Large intestine (tissue), 3 donors: Measurements from ENCODE around the gene THAP7. TPM values are rescaled to one million over a fixed set of nuclear protein-coding genes. Genes with fewer than 3 reads are reported as not detected.

Source experiments
- DNase-seq, 2 donors: peaks; one replicate each; pipeline versions ENCODE4 v3.0.0 to v3.0.0-alpha.2; 2013
- H3K27ac ChIP-seq: one replicate; pipeline ENCODE4 v1.5.1; 2013; ENCODE audit warnings: low read length
- H3K27me3 ChIP-seq: 2 replicates; pipeline ENCODE4 v1.6.1; 2013; ENCODE audit warnings: low read length; ENCODE audit not compliant: control insufficient read depth, insufficient read depth
- H3K36me3 ChIP-seq: 2 replicates; pipeline ENCODE4 v1.6.1; 2013; ENCODE audit warnings: low read length; ENCODE audit not compliant: control insufficient read depth, insufficient read depth
- H3K4me1 ChIP-seq: one replicate; pipeline ENCODE4 v1.6.1; 2013; ENCODE audit warnings: low read length; ENCODE audit not compliant: control insufficient read depth, insufficient read depth
- H3K4me3 ChIP-seq: one replicate; pipeline ENCODE4 v1.5.1; 2013; ENCODE audit warnings: low read length
- H3K9me3 ChIP-seq: one replicate; pipeline ENCODE4 v1.6.1; 2013; ENCODE audit warnings: mild to moderate bottlenecking, low read depth, low read length, moderate library complexity; ENCODE audit not compliant: control insufficient read depth
- WGBS: methylation state at CpG from one replicate; pipeline ENCODE4 v1.1.5; 2013; ENCODE audit warnings: low lambda C conversion rate; ENCODE audit not compliant: insufficient coverage; 5-methylcytosine and 5-hydroxymethylcytosine counted together
- polyA plus RNA-seq: library from polyadenylated mRNA; unstranded; fragments of 120-200 nt; gene quantifications from one replicate; pipeline ENCODE4 v1.2.1, GENCODE V29; 2013

THAP7 gene
- polyA plus RNA-seq, 1 donor: 27.0 TPM

DNA sequence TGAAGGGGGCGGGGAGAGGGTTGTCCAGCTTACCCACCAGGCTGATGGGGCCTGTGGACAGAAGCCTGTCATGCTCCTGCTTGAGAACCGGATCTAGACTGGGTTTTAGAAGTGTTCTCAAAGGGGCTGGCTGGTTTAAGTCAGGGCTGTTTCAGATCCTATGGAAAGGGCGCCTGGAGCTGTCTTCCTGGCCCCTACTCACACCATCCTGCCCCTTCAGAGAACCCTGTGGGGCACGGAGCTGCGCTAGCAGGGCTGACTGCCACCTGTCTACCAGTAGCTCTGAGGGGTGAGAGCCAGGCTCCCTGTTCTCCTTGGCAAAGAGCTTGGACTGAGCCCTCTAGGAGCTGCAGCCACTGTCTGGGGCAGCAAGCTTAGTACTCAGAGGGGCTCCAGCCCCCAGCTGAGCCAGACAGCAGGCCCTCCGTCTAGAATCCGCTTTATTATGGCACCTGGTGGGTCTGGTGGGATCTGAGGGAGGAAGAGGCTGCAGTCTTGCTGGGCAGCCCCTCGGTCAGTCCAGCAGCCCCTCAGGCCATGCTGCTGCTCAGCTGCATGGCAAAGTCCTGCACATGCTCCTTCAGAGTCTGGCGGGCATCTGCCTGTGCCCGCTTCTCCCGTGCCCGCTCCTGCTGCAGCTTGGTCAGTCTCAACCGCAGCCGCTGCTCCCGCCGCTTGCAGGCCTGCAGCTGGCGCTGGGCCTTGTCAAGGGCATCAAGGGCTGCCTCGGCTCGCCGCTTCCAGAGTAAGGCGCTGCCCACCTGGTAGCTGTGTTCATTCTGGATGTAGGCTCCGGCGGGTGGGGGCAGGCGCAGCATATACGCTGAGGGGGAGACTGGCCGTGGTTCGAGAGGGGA lies 2.3 kb downstream of the THAP7 start:
- H3K36me3 ChIP-seq: peaks cover 53% of the 10 kb centered on the region
- no peaks in the 10 kb centered on the region for H3K27me3 ChIP-seq
- no peaks in the 10 kb centered on the region for H3K9me3 ChIP-seq
- DNase-seq: no peak
- no peak overlapping the region for H3K4me3 ChIP-seq
- no CpG with 5 or more reads among the region's 27 CpGs for WGBS
- H3K27ac ChIP-seq: no peak overlapping the region
- H3K4me1 ChIP-seq: peaks cover 20% of the 10 kb centered on the region

DNA sequence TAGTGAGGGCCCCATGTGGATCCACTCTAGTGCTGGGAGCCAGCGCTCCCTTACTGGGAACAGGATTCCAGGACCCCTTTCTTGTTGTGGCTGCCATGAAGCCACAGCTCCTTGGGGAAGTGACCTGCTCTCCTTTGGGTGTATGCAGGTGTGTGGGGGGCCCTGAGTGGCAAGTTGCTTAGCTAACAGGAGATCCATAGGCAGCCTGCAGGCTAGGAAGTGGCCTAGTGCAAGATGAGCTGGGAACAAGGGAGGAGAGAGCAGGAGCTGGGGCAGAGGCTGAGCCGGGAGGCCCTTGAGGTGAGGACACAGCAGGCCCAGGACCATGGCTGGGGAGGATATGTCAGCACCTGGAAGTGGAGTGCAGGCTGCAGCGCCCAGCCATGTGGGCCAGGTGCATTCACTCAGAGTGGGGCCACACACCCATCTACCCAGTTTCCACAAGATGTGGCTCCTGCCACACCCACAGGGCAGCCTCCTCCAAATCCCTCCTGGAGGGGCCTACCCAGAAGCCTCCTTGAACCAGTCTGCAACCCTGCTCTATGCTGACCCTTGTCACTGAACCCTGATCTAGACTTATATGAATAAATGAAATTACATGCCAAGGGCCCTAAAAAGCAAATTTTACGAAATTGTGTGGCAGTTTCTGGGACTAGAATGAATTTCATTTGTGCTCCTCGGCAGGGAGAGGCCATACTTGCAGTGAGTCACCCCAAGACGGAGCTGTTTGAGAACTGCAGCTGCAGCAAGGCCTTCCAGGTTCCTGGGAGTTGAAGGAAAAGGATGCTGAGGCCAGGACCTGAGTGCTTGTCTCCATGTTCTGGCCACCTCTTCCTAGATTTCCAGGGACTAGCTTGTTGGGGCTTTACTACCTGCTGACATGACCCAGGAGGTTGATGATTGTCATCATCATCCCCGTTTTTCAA lies 3.2 kb downstream of the THAP7 start:
- no peak overlapping the region for H3K4me3 ChIP-seq
- no peaks in the 10 kb centered on the region for H3K27me3 ChIP-seq
- H3K36me3 ChIP-seq: peaks cover 58% of the 10 kb centered on the region
- no peak overlapping the region for H3K27ac ChIP-seq
- WGBS: no CpG with 5 or more reads among the region's 7 CpGs
- peaks cover 18% of the 10 kb centered on the region for H3K4me1 ChIP-seq
- DNase-seq: no peak
- H3K9me3 ChIP-seq: no peaks in the 10 kb centered on the region

DNA sequence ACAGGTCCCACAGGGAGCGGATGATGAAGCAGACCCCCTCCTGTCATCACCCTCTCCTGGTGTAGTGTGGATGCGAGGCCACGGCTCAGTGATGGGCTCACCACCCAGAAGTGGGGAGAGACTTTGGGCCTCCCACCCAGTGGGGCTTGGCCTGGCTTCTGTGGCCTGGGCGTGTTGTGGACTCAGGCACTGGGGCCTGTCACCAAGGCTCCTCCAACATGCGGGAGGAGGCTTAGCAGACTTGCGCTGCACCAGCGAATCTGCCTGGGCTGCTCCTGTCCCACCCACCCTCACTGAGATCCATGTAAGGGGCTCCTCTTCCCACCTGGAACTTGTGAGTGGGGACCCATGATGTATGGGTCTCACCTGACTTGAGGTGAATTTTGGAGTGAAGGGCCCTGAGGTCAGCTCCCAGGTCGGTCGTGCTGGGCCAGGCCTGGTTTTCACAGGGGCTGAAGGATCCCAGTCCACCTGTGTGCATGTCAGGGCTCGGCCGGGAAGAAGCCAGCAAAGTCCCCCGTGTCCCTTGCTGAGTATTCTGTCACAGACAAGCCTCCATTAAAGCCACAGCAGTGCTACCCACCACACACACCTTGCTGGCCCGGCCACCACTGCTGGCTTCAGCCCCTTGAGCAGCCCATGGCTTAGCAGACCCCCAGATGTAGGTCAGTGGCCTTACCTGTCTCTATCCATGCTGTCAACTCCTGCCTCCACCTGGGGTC lies 4.2 kb downstream of the THAP7 start:
- WGBS: no CpG with 5 or more reads among the region's 13 CpGs
- H3K4me3 ChIP-seq: no peak overlapping the region
- H3K9me3 ChIP-seq: no peaks in the 10 kb centered on the region
- DNase-seq: no peak
- peaks cover 65% of the 10 kb centered on the region for H3K36me3 ChIP-seq
- H3K27me3 ChIP-seq: no peaks in the 10 kb centered on the region
- no peak overlapping the region for H3K27ac ChIP-seq
- H3K4me1 ChIP-seq: peaks cover 11% of the 10 kb centered on the region

DNA sequence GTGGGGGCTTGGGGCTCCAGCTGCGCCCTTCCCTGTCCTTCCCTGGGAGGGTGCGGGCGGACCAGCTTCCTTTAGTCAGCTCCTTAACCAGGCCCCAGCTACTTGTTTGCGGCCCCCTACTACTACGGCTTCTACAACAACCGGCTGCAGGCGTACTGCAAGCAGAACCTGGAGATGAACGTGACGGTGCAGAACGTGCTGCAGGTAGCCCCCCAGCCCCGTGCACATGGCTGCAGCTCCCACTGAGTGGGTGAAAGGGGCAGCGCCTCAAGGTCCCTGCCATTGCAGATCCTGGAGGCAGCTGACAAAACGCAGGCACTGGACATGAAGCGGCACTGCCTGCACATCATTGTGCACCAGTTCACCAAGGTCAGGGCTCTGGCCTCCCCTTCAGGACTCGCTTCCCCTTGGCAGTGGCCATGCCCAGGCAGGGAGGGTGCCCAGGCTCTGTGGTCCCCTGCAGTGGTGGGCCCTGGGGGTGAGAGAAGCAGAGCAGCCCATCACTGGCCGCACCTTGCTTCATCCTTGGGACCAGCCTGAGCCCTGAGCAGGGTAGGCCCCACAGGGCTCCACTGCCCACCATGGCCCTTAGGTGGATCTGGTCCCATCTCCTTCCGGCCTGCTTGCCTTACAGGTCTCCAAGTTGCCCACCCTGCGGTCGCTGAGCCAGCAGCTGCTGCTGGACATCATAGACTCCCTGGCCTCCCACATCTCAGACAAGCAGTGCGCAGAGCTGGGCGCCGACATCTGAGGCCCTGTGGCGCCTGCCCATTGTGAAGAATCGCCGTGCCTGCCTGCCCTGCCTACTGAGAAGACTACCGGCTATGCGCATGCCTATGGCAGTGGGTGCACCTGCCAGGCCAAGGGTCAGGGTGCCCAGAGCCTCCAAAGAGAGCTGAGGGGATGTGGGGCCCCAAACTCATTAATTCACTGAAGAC lies 5.1 kb downstream of the THAP7 start:
- H3K36me3 ChIP-seq: peaks cover 73% of the 10 kb centered on the region
- H3K9me3 ChIP-seq: no peaks in the 10 kb centered on the region
- DNase-seq: no peak
- no CpG with 5 or more reads among the region's 27 CpGs for WGBS
- H3K4me3 ChIP-seq: no peak overlapping the region
- peaks cover 11% of the 10 kb centered on the region for H3K4me1 ChIP-seq
- no peak overlapping the region for H3K27ac ChIP-seq
- no peaks in the 10 kb centered on the region for H3K27me3 ChIP-seq

DNA sequence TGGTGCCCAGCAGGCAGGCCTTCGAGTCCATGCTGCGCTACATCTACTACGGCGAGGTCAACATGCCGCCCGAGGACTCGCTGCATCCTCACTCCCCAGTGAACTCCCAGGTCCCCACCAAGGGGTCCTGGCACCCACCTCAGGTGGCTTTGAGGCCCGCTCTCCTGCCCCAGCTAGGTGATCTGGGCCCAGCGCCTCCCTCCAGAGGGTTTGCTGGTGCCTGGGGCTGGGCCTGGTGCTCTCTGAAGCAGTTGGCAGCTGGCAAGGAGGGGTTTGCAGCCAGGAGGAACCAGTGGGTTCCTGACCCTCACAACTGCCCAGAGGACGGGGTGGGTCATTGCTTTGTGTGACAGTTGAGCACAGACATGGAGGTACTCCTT lies 5.9 kb downstream of the THAP7 start:
- H3K4me1 ChIP-seq: peaks cover 11% of the 10 kb centered on the region
- no peak overlapping the region for H3K27ac ChIP-seq
- no peak overlapping the region for H3K4me3 ChIP-seq
- H3K9me3 ChIP-seq: no peaks in the 10 kb centered on the region
- H3K27me3 ChIP-seq: no peaks in the 10 kb centered on the region
- peaks cover 81% of the 10 kb centered on the region for H3K36me3 ChIP-seq
- no CpG with 5 or more reads among the region's 10 CpGs for WGBS
- no peak for DNase-seq

DNA sequence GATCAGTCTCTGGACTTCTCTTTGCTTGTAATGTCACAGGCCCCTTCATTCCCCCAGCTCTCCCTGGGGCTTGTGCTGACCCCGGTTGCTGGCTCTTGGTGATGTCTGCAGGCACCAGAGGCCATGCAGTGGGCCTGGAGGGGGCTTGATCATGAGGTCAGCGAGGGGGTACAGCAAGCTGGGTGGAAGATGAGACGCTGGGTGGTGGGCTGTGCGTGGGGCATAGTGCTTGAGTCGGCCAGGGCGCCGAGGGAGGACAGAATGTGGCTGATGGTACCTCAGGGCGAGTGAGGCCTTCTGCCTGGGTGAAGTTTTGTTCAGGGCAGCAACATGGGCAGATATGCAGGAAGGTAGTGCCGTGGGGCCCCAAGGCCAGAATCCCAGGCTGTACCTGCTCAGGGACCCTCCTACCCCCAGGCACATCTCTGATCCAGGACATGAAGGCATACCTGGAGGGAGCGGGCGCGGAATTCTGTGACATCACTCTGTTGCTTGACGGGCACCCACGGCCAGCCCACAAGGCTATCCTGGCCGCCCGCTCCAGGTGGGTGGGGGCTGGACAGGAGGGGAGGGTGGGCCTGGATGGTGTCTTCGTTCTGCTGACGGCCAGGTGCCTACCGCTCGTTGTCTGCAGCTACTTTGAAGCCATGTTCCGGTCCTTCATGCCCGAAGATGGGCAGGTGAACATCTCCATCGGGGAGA lies 6.4 kb downstream of the THAP7 start:
- H3K9me3 ChIP-seq: no peaks in the 10 kb centered on the region
- H3K36me3 ChIP-seq: peaks cover 86% of the 10 kb centered on the region
- H3K4me3 ChIP-seq: no peak overlapping the region
- H3K27me3 ChIP-seq: no peaks in the 10 kb centered on the region
- DNase-seq: no peak
- WGBS: no CpG with 5 or more reads among the region's 23 CpGs
- H3K4me1 ChIP-seq: peaks cover 7% of the 10 kb centered on the region
- H3K27ac ChIP-seq: no peak overlapping the region

DNA sequence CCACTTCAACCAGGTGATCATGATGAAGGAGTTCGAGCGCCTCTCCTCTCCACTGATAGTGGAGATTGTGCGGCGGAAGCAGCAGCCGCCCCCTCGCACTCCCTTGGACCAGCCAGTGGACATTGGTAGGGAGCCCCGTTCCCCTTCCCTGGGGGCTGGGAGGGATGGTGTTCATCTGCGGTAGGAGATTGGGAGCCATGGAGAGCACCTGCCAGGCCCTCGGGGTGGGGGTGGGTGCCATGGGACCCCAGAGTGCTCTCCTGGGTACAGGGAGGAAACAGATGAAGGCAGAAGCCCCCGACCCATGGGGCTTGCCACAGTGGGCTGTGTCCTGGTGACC lies 7.0 kb downstream of the THAP7 start:
- peaks cover 1% of the 10 kb centered on the region for H3K4me1 ChIP-seq
- peaks cover 84% of the 10 kb centered on the region for H3K36me3 ChIP-seq
- no peak for DNase-seq
- WGBS: no CpG with 5 or more reads among the region's 10 CpGs
- no peak overlapping the region for H3K4me3 ChIP-seq
- no peaks in the 10 kb centered on the region for H3K27me3 ChIP-seq
- no peak overlapping the region for H3K27ac ChIP-seq
- H3K9me3 ChIP-seq: no peaks in the 10 kb centered on the region

DNA sequence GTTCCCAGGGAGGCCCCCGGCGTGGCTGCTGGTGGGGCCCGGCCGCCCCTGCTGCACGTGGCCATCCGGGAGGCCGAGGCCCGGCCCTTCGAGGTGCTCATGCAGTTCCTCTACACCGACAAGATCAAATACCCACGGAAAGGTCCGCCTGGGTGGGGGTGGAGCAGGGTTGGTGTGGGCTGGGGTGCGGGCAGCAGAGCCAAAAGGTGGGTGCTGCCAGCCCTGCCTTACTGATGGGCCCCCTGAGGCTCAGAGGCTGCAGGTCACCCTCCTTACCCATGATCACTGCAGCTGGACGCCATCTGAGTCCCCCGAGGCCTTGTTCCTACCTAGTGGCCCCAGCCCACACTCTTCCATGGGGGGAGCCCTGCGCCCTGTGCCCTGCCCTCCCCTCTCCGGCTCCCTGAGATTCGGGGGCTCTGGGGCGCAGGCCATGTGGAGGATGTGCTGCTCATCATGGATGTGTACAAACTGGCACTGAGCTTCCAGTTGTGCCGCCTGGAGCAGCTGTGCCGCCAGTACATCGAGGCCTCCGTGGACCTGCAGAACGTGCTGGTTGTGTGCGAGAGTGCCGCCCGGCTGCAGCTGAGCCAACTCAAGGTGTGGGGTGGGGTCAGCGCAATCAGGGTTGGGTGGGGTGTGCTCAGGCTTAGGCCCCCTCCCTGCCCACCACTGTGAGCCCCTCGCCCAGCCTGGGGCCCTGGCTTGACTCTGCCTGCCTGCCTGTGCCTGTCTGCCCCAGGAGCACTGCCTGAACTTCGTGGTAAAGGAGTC lies 7.6 kb downstream of the THAP7 start:
- Histone ChIP-seq H3K36me3 (peaks cover 78% of the 10 kb centered on the region), H3K9me3 (no peaks in the 10 kb centered on the region), H3K27ac (no peak overlapping the region), H3K4me3 (no peak overlapping the region), H3K27me3 (no peaks in the 10 kb centered on the region), H3K4me1 (no peaks in the 10 kb centered on the region)
- DNase-seq: no peak
- no CpG with 5 or more reads among the region's 30 CpGs for WGBS
